ENCODE results near the gene ACVRL1.

Gene ACVRL1

GRCh38 chr12:51907083-51907855 is at the start of gene ACVRL1:
Gene ACVRL1 (plus strand): TSS chr12:51907504. CDS start chr12:51912475, 4,971 bp downstream.
- H3K4me1 ChIP-seq (ENCODE audit: control insufficient read depth, insufficient read depth, low read length, unreplicated experiment) = peaks cover 36% of the 10 kb centered on the region
- peak within 1 kb of the TSS; percentile 81 for H2AFZ ChIP-seq (ENCODE audit: low read length, unreplicated experiment)
- H3K36me3 ChIP-seq (ENCODE audit: insufficient read depth, low read length) = no peaks in the 10 kb centered on the region
- H3K79me2 ChIP-seq (ENCODE audit: control insufficient read depth, insufficient read depth, low read length, unreplicated experiment) = no peaks in the 10 kb centered on the region
- H3K27me3 ChIP-seq (ENCODE audit: insufficient read depth, low read length) = no peaks in the 10 kb centered on the region
- H3K27ac ChIP-seq (ENCODE audit: low read depth, low read length) = no peak within 1 kb of the TSS
- H3K4me3 ChIP-seq (ENCODE audit: low read depth, low read length) = peak within 1 kb of the TSS; percentile 69

DNA sequence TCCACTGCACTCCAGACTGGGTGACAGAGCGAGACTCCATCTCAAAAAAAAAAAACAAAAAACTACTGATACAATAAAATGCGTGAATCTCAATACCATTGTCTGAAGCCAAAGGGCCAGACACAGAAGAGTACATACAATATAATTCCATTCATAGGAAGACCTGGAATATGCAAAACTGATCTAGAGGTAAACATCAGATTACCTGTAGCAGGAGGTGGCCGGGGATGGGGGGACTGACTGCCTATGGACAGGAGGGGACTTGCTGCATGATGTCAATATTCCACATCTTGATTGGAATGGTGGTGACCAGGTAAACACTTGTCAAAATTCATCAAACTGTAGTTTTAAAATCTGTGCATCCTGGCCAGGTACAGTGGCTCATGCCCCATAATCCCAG is 46.3 kb upstream of the ACVRL1 start:
- Histone ChIP-seq H3K36me3 (ENCODE audit: insufficient read depth, low read length) (no peaks in the 10 kb centered on the region), H3K27ac (ENCODE audit: low read depth, low read length) (no peak overlapping the region), H2AFZ (ENCODE audit: low read length, unreplicated experiment) (no peak overlapping the region), H3K27me3 (ENCODE audit: insufficient read depth, low read length) (peaks cover 26% of the 10 kb centered on the region), H3K4me1 (ENCODE audit: control insufficient read depth, insufficient read depth, low read length, unreplicated experiment) (peaks cover 1% of the 10 kb centered on the region), H3K4me3 (ENCODE audit: low read depth, low read length) (no peak overlapping the region), H3K79me2 (ENCODE audit: control insufficient read depth, insufficient read depth, low read length, unreplicated experiment) (no peaks in the 10 kb centered on the region)

GRCh38 chr12:51862947-51863346 is 44.4 kb upstream of the ACVRL1 start:
- Histone ChIP-seq H2AFZ (ENCODE audit: low read length, unreplicated experiment) (no peak overlapping the region), H3K36me3 (ENCODE audit: insufficient read depth, low read length) (no peaks in the 10 kb centered on the region), H3K4me3 (ENCODE audit: low read depth, low read length) (no peak overlapping the region), H3K79me2 (ENCODE audit: control insufficient read depth, insufficient read depth, low read length, unreplicated experiment) (no peaks in the 10 kb centered on the region), H3K27ac (ENCODE audit: low read depth, low read length) (no peak overlapping the region), H3K27me3 (ENCODE audit: insufficient read depth, low read length) (peaks cover 22% of the 10 kb centered on the region), H3K4me1 (ENCODE audit: control insufficient read depth, insufficient read depth, low read length, unreplicated experiment) (no peaks in the 10 kb centered on the region)

DNA sequence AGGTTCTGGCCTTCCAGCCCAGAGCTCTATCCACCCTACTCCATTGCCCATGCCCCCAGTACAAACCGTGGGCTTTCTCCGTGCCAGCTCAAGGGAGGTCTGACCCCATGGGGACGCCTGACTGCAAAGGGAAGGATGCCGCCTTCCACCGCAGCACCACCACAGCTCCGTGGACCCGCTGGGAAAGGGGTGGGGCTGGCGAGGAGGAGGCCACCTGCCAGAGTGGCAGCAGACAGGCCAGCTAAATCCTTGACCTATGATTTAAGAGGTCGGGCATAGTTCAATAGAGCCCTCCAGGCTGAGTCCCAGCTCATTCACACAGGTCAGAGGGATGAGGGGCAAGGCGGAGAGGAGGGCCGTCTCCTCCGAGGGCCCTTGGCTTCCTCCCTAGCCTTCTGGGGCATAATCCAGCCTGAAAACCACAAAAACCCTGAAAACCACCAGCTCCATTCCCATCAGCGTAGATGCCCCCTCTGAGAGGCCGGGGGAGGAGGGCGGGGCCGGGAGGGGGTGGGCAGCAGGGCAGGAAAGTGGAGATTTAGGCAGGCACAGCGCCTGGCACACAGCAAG is 43.9 kb upstream of the ACVRL1 start:
- no peak overlapping the region for H3K4me3 ChIP-seq (ENCODE audit: low read depth, low read length)
- H3K36me3 ChIP-seq (ENCODE audit: insufficient read depth, low read length) = no peaks in the 10 kb centered on the region
- peaks cover 27% of the 10 kb centered on the region for H3K27me3 ChIP-seq (ENCODE audit: insufficient read depth, low read length)
- H2AFZ ChIP-seq (ENCODE audit: low read length, unreplicated experiment) = no peak overlapping the region
- H3K27ac ChIP-seq (ENCODE audit: low read depth, low read length) = no peak overlapping the region
- H3K79me2 ChIP-seq (ENCODE audit: control insufficient read depth, insufficient read depth, low read length, unreplicated experiment) = no peaks in the 10 kb centered on the region
- no peaks in the 10 kb centered on the region for H3K4me1 ChIP-seq (ENCODE audit: control insufficient read depth, insufficient read depth, low read length, unreplicated experiment)

DNA sequence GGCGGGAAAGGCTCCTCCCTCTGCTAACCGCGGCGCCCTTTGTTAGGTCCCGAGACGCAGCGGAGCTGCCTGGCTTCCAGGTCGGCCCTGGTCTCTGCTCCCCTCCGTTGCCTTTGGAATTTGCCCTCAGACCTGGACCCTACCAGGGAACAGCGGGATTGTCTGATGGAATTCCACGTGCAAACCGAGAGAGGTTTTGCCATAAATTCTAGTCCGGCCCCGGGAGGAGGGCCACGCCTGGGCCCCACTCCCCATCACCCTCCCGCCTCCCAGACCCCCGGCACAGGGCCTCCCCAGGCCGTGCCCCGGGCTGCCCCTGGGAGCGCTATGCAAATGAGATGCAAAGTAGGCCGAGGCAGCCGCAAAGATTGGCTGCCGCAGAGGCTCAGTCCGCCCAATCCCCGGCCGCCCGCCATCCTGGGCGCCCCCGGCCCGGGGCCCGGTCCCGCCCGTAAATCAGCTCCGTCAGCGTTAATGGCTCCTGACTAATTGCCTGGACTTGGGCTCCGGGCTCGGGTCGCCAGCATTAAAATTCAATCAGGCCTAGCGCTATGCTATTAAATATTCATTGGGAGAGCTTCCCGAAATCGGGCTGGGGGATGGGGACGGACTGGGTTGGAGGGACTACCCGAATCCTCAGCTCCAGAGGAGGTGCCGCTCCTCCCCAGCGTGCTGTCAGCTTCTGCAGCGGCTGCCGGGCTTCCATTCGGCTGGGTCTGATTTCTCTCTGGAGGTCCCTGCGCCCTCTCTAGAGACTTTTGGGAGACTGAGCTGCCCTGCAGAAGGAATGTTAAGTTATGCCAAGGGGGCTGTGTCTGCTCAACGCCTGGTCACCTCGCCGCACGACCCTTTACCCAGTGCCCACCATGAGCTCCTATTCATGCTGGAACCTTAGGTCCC is 43.1 kb upstream of the ACVRL1 start:
- H3K27me3 ChIP-seq (ENCODE audit: insufficient read depth, low read length) = peaks cover 35% of the 10 kb centered on the region
- no peaks in the 10 kb centered on the region for H3K36me3 ChIP-seq (ENCODE audit: insufficient read depth, low read length)
- peak overlapping the region; percentile 23; the same call in 1 of the 2 replicates for H3K4me3 ChIP-seq (ENCODE audit: low read depth, low read length)
- H2AFZ ChIP-seq (ENCODE audit: low read length, unreplicated experiment) = no peak overlapping the region
- no peaks in the 10 kb centered on the region for H3K4me1 ChIP-seq (ENCODE audit: control insufficient read depth, insufficient read depth, low read length, unreplicated experiment)
- no peak overlapping the region for H3K27ac ChIP-seq (ENCODE audit: low read depth, low read length)
- H3K79me2 ChIP-seq (ENCODE audit: control insufficient read depth, insufficient read depth, low read length, unreplicated experiment) = no peaks in the 10 kb centered on the region

DNA sequence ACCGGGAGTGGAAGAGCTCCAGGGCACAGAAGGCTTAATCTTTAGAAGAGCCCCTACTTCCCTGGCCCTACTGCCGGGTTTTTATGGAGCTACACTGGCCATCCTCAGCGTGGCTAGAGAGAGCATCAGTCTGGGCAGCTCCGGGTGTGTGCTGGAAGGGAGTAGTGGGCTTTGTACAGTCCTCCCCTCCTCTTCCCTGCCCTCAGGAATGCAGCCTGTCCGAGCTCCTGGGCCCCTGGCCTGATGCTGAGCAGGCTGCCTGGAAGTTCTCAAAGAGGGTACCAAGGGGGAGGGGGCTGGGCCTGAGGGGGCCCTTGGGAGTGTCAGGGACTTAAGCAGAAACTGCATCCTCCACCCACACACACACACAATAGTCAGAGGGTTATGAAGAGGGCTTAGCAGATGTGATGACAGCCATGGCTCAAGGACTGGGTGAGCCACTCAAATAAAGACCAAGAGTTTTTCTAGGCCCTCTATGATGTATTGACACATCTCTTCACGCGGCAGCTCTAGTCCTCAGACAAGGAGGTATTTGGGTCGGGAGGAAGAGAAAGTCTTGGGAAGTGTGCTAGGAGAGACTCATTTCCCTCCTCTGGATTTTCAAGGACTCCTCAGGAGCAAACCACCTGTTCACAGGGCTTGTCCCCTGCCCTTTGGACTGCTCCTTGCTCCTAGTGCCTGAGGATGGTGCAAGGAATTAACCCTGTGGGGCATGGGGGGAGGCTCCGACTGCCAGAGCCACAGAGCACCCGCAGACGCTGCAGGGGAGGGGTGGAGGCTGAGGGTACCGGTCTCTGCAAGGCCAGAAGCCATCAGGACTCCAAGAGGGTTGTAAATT is 42.3 kb upstream of the ACVRL1 start:
- H3K4me3 ChIP-seq (ENCODE audit: low read depth, low read length) = no peak overlapping the region
- H3K36me3 ChIP-seq (ENCODE audit: insufficient read depth, low read length) = no peaks in the 10 kb centered on the region
- H3K4me1 ChIP-seq (ENCODE audit: control insufficient read depth, insufficient read depth, low read length, unreplicated experiment) = no peaks in the 10 kb centered on the region
- H3K27ac ChIP-seq (ENCODE audit: low read depth, low read length) = no peak overlapping the region
- no peak overlapping the region for H2AFZ ChIP-seq (ENCODE audit: low read length, unreplicated experiment)
- H3K79me2 ChIP-seq (ENCODE audit: control insufficient read depth, insufficient read depth, low read length, unreplicated experiment) = no peaks in the 10 kb centered on the region
- H3K27me3 ChIP-seq (ENCODE audit: insufficient read depth, low read length) = peaks cover 43% of the 10 kb centered on the region

GRCh38 chr12:51865757-51866270 is 41.5 kb upstream of the ACVRL1 start:
- Histone ChIP-seq H3K27ac (ENCODE audit: low read depth, low read length) (no peak overlapping the region), H3K4me3 (ENCODE audit: low read depth, low read length) (no peak overlapping the region), H2AFZ (ENCODE audit: low read length, unreplicated experiment) (no peak overlapping the region), H3K27me3 (ENCODE audit: insufficient read depth, low read length) (peaks cover 51% of the 10 kb centered on the region), H3K36me3 (ENCODE audit: insufficient read depth, low read length) (no peaks in the 10 kb centered on the region), H3K79me2 (ENCODE audit: control insufficient read depth, insufficient read depth, low read length, unreplicated experiment) (no peaks in the 10 kb centered on the region), H3K4me1 (ENCODE audit: control insufficient read depth, insufficient read depth, low read length, unreplicated experiment) (no peaks in the 10 kb centered on the region)

DNA sequence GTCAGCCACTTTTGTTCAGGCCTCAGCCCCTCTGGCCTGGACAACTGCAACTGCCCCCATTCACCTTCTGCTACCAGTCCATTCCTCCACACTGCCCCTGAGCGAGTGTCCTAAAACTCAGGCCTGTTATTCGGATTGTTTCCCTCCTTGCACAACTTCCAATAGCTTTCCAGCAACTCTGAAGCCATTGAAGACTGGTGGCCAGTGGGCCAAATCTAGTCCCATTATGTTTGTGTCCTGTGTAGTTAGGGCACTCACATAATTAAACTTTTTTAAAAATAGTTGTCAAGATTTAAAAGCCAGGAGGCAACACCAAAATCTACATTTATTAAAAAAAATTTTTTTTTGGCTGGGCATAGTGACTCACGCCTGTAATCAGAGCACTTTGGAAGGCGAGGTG is 41.0 kb upstream of the ACVRL1 start:
- peaks cover 54% of the 10 kb centered on the region for H3K27me3 ChIP-seq (ENCODE audit: insufficient read depth, low read length)

DNA sequence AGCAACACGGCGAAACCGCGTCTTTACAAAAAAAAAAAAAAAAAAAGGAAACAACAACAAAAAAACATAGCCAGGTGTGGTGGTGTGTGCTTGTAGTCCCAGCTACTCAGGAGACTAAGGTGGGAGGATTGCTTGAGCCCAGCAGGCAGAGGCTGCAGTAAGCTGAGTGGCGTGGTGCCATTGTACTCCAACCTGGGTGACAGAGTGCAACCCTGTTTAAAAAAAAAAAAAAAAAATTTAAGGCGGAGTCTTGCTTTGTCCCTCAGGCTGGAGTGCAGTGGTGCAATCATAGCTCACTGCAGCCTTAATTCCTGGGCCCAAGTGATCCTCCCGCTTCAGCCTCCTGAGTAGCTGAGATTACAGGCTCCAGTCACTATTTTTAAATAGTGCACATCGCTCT is 40.5 kb upstream of the ACVRL1 start:
- H3K27me3 ChIP-seq (ENCODE audit: insufficient read depth, low read length) = peaks cover 54% of the 10 kb centered on the region

More for the DNA sequence above, 41.0 kb upstream of the ACVRL1 start:
- Histone ChIP-seq H3K79me2 (ENCODE audit: control insufficient read depth, insufficient read depth, low read length, unreplicated experiment) (no peaks in the 10 kb centered on the region), H2AFZ (ENCODE audit: low read length, unreplicated experiment) (no peak overlapping the region), H3K27ac (ENCODE audit: low read depth, low read length) (no peak overlapping the region), H3K36me3 (ENCODE audit: insufficient read depth, low read length) (no peaks in the 10 kb centered on the region), H3K4me1 (ENCODE audit: control insufficient read depth, insufficient read depth, low read length, unreplicated experiment) (no peaks in the 10 kb centered on the region), H3K4me3 (ENCODE audit: low read depth, low read length) (no peak overlapping the region)

GRCh38 chr12:51867371-51867770 is 39.9 kb upstream of the ACVRL1 start:
- H2AFZ ChIP-seq (ENCODE audit: low read length, unreplicated experiment) = no peak overlapping the region
- H3K27ac ChIP-seq (ENCODE audit: low read depth, low read length) = no peak overlapping the region
- H3K79me2 ChIP-seq (ENCODE audit: control insufficient read depth, insufficient read depth, low read length, unreplicated experiment) = no peaks in the 10 kb centered on the region
- H3K27me3 ChIP-seq (ENCODE audit: insufficient read depth, low read length) = peaks cover 53% of the 10 kb centered on the region
- no peak overlapping the region for H3K4me3 ChIP-seq (ENCODE audit: low read depth, low read length)
- H3K36me3 ChIP-seq (ENCODE audit: insufficient read depth, low read length) = no peaks in the 10 kb centered on the region
- no peaks in the 10 kb centered on the region for H3K4me1 ChIP-seq (ENCODE audit: control insufficient read depth, insufficient read depth, low read length, unreplicated experiment)

More for the DNA sequence above, 40.5 kb upstream of the ACVRL1 start:
- H3K36me3 ChIP-seq (ENCODE audit: insufficient read depth, low read length) = no peaks in the 10 kb centered on the region
- no peak overlapping the region for H3K27ac ChIP-seq (ENCODE audit: low read depth, low read length)
- H2AFZ ChIP-seq (ENCODE audit: low read length, unreplicated experiment) = no peak overlapping the region
- H3K79me2 ChIP-seq (ENCODE audit: control insufficient read depth, insufficient read depth, low read length, unreplicated experiment) = no peaks in the 10 kb centered on the region
- no peak overlapping the region for H3K4me3 ChIP-seq (ENCODE audit: low read depth, low read length)
- H3K4me1 ChIP-seq (ENCODE audit: control insufficient read depth, insufficient read depth, low read length, unreplicated experiment) = no peaks in the 10 kb centered on the region

All from ACC112 (cell line).